NCI-H1105 treated with DMSO at 0.1 percent for 48 hours (cell line): ENCODE data around the gene KCNJ8.
A peak's percentile ranks its signal among the peaks of the same experiment; 100 is the strongest.
"Not testable (repeated sequence)": the region's sequence is repeated elsewhere in the genome, so short reads cannot be mapped to it uniquely, and the experiment has no call there.

Experiments
- DNase-seq: peaks from one replicate; lab custom pipeline; 2025; lab: John Stamatoyannopoulos, UW

The KCNJ8 gene

DNA sequence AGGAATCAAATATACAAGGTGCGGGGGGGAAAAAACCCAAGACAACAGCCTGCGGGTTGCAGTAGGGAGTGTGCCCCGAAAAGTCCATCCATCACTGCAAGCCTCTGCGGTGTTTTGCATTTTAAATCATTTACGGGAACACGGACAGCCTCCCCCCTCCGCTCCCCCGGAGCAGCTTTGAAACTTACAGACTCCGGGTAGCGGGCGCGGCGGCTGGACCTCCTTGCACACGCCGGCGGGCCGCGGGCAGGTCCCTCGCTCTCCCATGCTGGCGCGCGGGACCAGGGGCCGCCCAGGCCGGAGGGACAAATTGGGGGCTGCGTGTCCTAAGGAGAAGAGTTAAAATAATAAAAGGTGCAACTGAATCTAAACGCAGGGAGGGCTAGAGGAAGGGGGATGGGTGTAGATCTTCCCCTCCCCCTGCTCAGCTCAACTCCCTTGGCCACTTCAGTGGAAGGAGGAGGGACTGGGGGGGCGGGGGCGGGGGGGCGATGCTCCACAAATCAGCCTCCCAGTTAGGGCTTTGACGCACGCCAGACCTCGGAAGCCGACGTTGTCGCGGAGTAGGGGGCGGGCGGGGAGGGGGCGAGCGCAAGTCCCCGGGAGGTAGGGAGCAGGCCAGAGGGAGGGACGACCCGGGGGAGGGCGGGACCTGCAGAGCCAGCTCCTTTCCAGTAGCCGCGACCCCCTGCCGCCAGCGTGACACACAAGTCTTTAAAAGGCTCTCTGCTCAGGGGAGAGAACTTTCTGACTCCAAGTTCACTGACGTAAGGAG lies at the start of gene KCNJ8:
KCNJ8 (minus strand) TSS at position 349 of the 775 bp plus-strand sequence. CDS start 1,090 bp downstream, outside the sequence.
- peak; percentile 69 for DNase-seq

DNA sequence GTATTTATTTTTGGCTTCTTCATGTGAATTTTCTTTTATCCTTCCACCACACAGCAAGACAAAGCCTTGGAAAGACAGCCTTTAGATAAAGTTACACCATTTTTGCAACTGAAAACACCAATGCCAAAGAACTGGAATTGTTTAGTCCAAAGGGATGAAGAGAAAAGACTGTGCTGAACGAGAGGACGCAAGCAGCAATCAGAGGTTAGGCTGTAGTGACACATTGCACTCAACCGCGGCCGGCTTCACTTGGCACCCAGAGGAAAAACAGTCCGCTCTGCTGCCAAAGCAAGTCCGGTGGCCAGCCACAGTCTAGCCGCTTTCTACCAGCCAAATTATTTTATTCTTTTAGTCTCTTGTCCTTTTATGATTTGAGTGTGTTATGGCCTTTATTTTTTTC lies 49.1 kb upstream of the KCNJ8 start:
- DNase-seq = no peak

DNA sequence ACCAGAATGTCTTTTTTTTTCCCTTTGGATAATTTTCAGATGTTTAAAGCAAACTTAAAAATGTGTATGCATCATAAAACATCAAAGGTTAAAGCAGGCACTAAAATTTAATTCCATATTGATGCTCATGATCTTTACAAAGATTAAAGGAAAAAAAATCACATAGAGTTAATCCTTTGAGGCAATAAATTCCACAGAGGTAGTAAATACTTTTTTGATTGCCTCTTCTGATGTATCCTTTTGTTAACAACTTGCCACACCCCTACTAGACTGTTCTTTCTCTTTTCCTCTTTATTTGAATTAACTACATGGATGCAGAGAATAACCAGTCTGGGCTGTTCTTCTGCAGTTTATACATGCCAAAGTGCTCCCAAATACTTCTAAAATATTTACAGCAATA lies 45.2 kb upstream of the KCNJ8 start:
- no peak for DNase-seq

DNA sequence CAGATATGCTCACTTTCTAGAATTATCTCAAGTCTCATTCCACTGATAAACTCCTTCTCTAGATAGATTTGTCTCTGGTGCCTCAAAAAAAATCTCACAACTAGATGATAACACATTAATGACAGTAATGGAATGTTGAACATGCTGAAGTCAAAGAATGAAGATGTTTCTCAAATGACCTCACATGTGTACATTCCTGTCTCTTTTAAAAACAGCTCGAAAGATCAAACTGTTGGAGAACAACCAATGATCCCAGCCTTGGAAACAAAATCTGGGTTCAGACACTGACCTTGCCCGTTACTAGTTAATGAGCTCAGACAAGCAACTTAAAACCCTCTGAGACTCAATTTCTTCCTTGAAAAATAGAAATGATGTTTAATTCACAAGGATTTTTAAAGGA lies 44.7 kb upstream of the KCNJ8 start:
- no peak for DNase-seq

DNA sequence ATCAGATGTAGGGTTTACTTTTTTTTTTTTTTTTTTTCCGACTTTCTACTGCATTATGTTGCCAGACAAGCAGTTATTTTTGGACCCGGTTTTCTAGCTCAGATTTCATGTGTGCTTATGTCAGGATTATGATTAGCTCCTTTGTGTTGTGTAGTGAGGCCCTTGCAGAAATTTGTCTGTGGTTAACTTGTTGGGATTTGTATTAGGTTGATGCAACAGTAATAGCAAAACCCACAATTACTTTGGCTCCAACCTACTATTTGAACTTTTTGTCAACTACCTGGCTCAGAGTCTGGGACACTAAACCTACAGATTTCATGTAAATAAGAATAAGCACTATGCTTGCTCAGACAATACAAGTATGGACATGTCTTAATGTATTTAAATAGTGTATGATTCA lies 44.1 kb upstream of the KCNJ8 start:
- DNase-seq = peak; percentile 68

DNA sequence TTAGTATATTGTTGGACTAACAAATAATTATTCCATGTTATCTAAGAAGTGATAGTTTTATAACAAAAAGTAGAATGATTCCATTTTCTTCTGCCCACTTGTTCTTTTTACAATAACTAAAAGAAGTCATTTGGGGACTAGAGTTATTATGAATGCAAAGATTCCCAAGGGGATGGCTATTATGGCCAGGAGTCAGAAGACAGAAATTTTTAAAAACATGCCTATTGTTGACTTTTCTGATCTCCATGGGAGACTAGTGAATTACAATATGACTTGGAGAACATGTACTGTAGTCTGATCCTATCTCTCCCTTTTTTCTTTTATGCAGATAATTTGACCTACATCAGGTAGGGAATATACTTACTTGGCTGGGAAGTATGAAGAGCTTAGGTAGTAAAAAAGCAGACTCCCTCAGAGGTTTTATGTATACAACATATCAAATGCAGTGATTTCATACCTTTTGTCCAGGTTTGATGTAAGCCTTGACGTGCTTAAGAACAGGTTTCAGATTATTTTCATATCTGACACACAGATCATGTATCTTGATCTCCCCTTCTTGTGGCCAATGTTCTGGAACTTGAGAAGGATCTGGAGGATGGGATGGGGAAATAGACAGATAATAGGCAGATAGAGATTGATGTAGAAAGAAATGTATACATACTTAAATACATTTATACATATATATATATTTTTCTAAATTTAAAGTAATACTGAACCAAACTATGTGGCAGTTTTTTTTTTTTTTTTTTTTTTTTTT lies 41.0 kb upstream of the KCNJ8 start:
- DNase-seq = no peak

DNA sequence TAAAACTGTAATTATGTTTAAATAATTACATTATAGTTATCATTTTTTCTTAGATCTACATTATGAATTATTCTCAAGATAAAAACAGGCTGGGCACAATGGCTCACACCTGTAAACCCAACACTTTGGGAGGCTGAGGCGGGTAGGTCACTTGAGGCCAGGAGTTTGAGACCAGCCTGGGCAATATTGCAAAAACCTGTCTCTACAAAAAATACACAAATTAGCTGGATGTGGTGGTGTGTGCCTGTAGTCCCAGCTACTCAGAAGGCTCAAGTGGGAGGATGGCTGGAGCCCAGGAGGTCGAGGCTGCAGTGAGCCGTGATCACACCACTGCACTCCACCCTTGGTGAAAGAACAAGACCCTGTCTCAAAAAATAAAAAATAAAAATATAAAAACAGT lies 40.3 kb upstream of the KCNJ8 start:
- DNase-seq = no peak

DNA sequence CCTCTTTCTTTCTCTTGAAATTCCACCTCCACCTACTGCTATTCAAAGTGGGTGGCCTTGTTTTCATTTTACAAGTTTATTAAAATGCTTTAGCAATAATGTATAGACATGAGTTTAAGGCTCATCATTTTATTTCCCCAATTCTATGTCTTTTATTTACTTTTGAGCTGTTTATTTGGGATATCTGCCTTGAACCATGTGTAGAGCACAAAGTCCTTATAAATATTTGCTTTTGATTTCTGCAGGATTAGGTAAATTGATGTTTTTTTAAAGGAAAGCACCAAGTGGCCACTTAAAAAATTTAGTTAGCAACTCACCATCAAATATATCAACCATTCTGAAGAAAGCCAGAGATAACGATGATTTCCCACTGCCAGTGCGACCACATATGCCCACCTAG lies 39.8 kb upstream of the KCNJ8 start:
- DNase-seq = no peak

DNA sequence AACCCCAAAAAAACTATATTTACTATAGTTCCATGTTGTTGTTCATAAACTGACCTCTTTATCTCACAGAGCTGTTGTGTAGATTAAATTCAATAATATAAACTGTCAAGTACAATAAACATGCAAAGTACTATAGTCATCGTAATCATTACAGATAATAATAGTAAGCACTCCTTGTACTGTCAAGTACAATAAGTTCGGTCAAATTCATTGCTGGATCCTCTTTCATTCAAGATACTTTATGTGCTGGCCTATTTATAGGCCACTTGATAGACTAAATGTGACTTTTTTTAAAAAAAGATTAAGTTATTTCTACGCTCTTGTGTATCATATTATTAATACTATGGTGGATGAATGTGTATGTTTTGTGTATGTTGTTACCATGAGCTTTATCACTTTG lies 39.2 kb upstream of the KCNJ8 start:
- DNase-seq = no peak

DNA sequence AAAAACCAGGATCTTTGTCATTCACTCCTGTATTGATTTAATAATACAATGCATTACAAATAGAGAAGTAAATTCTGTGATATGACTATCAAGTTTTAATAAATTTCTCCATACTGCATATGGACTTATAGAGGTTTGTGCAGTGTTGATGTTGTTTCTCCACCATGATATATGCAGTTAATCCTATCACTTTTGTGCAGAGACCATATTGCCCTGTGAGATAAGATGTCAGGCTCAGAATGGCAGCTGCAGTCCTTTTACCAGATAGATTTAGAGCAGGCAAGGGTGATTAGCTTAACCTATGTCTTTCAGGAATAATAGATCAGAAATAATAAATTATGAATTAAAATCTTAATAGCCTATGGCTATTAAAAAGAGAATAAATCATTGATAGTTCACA lies 38.6 kb upstream of the KCNJ8 start:
- no peak for DNase-seq

DNA sequence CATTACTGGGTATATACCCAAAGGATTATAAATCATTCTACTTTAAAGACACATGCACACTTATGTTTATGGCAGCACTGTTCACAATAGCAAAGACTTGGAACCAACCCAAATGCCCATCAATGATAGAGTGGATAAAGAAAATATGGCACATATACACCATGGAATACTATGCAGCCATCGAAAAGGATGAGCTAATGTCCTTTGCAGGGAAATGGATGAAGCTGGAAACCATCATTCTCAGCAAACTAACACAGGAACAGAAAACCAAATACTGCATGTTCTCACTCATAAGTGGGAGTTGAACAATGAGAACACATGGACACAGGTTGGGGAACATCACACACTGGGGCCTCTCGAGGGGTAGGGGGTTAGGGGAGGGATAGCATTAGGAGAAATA lies 37.8 kb upstream of the KCNJ8 start:
- not testable (repeated sequence) for DNase-seq

DNA sequence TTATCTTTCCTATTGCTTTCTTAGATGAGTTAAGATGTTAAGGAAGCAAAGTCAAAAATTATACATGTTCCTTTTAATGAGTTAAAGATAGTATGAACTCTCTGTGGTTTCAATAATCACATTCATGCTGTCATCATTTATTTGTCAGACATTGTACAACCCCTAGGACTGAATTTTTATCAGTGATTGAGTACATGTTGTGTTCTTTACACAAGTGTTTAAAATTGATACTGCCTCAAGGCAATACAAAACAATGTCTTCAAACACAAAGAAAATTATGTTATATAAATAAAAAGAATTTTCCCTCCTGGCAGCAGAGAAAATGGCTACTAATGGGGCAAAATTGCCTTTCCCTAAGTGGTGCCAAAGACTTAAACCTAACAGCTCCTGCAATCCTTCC lies 34.6 kb upstream of the KCNJ8 start:
- DNase-seq = no peak

DNA sequence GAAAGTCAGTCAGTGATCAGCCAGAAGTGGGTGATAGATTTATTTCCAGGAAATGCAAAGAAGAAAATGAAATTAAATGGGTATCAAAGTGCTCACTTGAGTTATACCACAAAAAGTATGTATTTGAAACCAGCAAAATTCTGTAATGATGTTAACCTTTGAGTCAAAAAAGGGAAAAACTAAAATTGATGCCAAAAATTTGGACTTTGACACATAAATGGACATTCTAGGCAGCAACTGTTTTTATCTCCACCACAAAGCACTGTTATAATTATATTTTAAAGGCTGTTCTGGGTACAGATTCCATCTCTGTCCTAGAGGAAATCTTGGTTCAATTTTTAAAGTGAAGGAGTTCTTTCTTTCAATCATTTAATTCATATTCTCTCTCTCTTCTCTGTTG lies 31.7 kb upstream of the KCNJ8 start:
- no peak for DNase-seq

DNA sequence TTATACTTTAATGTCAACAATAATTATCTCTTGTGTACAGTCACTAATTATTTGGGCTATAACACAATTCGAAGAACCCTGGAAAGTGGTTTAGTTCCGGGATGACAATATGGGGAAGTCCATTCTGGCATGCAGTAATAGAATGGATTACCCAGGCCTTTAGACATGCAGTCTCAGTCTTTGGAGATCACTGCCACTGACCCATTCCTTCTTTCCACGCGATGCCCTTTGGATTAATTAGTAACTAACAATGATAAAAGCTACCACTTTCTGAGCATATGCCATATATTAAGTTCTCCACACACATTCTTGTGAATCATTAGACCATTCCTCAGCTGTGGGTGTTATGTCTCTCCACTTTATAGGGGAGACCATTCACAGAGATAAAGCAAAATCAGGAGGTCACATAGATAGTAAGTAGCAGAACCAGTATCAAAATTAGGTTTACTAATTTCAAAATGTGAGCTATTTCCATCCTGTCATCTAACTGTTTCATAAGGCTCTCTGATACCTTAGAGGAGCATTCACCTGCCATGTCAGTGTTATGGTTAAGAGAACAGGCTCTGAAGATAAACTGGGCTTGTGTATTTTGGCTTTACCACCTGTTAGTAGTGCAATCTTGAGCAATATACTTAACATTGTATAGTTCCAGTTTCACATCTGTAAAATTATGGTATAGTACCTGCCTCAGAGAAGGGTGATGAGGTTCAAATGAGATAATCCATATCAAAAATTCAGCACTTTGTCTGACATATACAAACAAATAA lies 27.2 kb upstream of the KCNJ8 start:
- DNase-seq = no peak

DNA sequence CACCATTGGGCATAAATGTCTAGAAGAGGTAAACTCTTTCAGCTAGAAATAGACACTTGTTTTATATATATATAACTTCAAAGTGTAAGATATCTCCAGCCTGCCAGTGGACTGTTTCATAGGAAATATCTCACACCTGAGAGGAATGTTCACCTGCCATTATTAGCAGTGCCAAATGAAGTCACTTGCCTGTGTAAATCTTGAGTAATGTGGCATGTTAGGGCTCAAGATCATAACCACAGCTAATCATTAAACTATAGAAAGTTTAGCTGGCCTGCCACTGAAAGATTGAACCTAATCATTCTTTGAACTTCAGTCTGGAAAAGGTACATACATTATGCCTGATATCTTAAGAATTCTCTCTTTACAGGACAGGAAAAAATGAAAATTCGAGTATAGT lies 25.5 kb upstream of the KCNJ8 start:
- no peak for DNase-seq

DNA sequence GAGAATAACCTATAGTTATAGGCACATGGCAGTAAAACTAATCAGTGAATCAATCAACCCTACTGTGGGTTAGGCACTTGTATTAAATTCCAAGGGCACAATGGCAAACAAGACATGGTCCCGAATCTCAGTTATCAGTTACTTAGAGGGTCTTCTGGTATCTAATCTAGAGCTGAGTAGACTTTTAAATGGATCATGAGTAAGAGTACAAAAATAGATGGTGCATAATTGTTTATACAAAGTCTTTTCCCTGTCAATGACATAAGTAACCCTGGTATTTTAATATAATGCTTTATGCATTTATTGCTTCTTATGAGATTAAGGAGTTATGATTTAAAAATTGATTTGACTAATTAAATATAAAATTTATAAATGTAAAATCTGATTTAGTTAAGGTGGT lies 23.0 kb upstream of the KCNJ8 start:
- no peak for DNase-seq

DNA sequence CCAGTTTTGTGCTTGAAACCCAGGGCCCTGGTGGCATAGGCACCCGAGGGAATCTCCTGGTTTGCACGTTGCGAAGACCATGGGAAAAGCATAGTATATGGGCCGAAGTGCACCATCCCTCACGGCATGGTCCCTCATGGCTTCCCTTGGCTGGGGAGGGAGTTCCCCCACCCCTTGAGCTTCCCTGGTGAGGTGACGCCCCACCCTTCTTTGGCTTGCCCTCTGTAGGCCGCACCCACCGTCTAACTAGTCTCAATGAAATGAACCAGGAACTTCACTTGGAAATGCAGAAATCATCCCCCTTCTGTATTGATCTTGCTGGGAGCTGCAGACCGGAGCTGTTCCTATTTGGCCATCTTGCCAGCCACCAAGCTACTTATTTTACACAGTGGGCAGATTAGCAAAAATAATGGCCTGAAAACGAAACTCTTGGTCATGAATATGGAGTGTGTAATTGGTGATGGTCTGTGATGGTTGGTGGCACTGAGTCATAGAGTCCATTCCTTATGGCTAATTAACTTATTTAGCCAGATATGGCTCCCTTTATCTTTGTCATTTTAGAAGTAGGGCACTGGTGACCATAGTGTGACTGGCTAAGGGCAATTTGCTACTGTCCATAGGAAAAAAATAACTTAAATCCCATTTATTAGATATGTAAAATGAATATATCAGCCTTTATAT lies 21.3 kb upstream of the KCNJ8 start:
- no peak for DNase-seq

DNA sequence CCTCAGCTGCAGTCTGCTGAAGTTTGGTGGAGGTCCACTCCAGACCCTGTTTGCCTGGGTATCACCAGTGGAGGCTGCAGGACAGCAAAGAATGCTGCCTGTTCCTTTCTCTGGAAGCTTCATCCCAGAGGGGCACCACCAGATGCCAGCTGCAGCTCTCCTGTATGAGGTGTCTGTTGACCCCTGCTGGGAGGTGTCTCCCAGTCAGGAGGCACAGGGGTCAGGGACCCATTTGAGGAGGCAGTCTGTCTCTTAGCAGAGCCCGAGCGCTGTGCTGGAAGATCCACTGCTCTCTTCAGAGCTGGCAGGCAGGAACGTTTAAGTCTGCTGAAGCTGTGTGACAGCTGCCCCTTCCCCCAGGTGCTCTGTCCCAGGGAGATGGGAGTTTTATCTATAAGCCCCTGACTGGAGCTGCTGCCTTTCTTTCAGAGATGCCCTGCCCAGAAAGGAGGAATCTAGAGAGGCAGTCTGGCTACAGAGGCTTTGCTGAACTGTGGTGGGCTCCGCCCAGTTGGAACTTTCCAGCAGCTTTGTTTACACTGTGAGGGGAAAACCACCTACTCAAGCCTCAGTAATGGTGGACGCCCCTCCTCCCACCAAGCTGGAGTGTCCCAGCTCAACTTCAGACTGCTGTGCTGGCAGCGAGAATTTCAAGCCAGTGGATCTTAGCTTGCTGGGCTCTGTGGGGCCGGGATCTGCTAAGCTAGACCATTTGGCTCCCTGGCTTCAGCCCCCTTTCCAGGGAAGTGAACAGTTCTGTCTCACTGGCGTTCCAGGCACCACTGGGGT lies 20.5 kb upstream of the KCNJ8 start:
- DNase-seq = not testable (repeated sequence)

DNA sequence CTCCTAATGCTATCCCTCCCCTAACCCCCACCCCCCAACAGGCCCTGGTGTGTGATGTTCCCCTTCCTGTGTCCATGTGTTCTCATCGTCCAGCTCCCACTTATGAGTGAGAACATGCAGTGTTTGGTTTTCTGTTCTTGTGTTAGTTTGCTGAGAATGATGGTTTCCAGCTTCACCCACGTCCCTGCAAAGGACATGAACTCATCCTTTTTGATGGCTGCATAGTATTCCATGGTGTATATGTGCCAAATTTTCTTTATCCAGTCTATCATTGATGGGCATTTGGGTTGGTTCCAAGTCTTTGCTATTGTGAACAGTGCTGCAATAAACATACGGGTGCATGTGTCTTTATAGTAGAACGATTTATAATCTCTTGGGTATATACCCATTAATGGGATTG lies 15.2 kb upstream of the KCNJ8 start:
- DNase-seq = not testable (repeated sequence)

DNA sequence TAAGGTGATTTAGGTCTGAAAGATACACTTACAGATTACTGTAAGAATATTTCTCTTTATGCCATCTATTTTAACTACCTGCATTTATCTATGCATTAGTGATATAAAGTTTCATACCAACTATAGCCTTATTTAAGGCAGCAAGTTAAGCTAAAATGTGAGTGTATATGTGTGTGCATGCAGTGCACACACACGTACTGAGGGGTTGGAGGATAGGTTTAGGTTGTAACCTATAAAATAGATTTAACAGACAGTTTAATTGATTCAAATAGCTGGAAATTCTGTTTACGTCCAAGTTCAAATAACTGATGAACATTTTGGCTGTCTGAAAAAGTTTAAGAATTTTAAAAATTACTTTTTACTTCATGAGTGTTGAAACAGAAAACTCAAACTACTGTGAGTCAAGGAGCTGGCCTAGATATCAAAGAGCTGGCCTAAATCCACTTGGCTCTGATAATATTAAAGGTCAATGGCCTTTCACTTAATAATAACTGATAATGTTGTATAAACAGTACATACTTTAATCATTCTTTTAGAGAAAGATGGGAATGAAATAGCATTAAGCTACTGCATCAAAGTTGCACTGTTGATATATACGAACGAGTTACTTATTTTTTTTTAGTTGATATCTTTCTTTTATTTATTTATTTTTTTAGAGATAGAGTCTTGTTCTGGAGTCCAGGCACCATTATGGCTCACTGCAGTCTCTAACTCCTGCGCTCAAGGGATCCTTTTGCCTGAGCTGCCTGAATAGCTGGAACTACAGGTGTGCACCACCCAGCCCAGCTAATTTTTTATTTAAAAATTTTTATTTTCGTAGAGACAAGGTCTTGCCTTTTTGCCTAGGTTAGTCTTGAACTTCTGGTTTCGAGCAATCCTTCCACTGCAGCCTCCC lies 13.8 kb upstream of the KCNJ8 start:
- DNase-seq = no peak
